Heart left ventricle (tissue), 16 donors: ENCODE measurements around the gene ERCC2. TPM values are rescaled to one million over a fixed set of nuclear protein-coding genes. Genes with fewer than 3 reads are reported as not detected.
A peak's percentile ranks its signal among the peaks of the same experiment; 100 is the strongest.

Source experiments
- ATAC-seq, 4 donors: fragments of 200-7000 bp; cut with Tn5 transposase; one replicate each; pipeline ENCODE4 v1.9.1; 2020 to 2022; ENCODE audit warnings: moderate library complexity in 4 of 4, mild to moderate bottlenecking in 3 of 4, moderate number of reproducible peaks in 1 of 4
- DNase-seq, 5 donors: peaks; one replicate each; pipeline ENCODE4 v3.0.0-alpha.2; 2020
- H3K27ac ChIP-seq, 12 donors: fragments of 200-600 bp; sonication (generic) in 4 of 12; one replicate each; pipeline versions ENCODE4 v1.5.0 to v1.8.0; 2016 to 2022; ENCODE audit warnings: mild to moderate bottlenecking in 2 of 12
- H3K27me3 ChIP-seq, 9 donors: fragments of 200-600 bp; sonication (generic) in 2 of 9; one replicate each; pipeline versions ENCODE4 v1.5.1 to v1.8.0; 2016 to 2022; ENCODE audit warnings: mild to moderate bottlenecking in 3 of 9
- H3K36me3 ChIP-seq, 9 donors: fragments of 200-600 bp; sonication (generic) in 2 of 9; one replicate each; pipeline versions ENCODE4 v1.5.0 to v1.8.0; 2018 to 2022; ENCODE audit warnings: mild to moderate bottlenecking in 2 of 9
- H3K4me1 ChIP-seq, 12 donors: fragments of 200-600 bp; sonication (generic) in 4 of 12; one replicate each; pipeline versions ENCODE4 v1.5.0 to v1.8.0; 2016 to 2022; ENCODE audit warnings: mild to moderate bottlenecking in 3 of 12
- H3K4me3 ChIP-seq, 12 donors: fragments of 200-600 bp; sonication (generic) in 4 of 12; one replicate each; pipeline versions ENCODE4 v1.5.0 to v1.8.0; 2017 to 2022; ENCODE audit warnings: mild to moderate bottlenecking in 9 of 12, moderate library complexity in 4 of 12
- H3K9me3 ChIP-seq, 12 donors: fragments of 200-600 bp; sonication (generic) in 4 of 12; one replicate each; pipeline versions ENCODE4 v1.5.0 to v1.8.0; 2016 to 2022; ENCODE audit warnings: mild to moderate bottlenecking in 1 of 12
- CTCF ChIP-seq, 12 donors: fragments of 200-600 bp; sonication (generic) in 4 of 12; IDR thresholded peaks; one replicate each; pipeline versions ENCODE4 v1.5.0 to v1.8.0; 2018 to 2022; ENCODE audit warnings: antibody characterized with exemption in 12 of 12, mild to moderate bottlenecking in 5 of 12
- POLR2A ChIP-seq, 2 donors: fragments of 450-650 bp; IDR thresholded peaks; one replicate each; pipeline ENCODE4 v1.6.1; 2017; ENCODE audit warnings: antibody characterized with exemption in 2 of 2, mild to moderate bottlenecking in 2 of 2, moderate library complexity in 2 of 2
- WGBS, 4 donors: extraction: QIAGEN DNeasy Blood & Tissue Kit in 2 of 4; methylation state at CpG; one replicate each; pipeline versions ENCODE4 v1.1.5 to v1.1.7; 2013 to 2018; 5-methylcytosine and 5-hydroxymethylcytosine counted together
- intact Hi-C, 10 donors: fragments of 100-400 bp; cut with DNase I; formaldehyde crosslinking; loops; one replicate each; pipeline versions ENCODE4 v1.11.1 to v1.14.2; 2022
- polyA plus RNA-seq, 2 donors: library from polyadenylated mRNA; stranded (reverse); fragments of 200-250 nt; gene quantifications; one replicate each; pipeline ENCODE4 v1.2.3, GENCODE V29; 2013
- total RNA-seq, 9 donors: library from RNA; depleted of rRNA in 2 of 9; stranded (reverse); fragments of >200 nt in 2 of 9; fragmentation: NEBNext Ultra II Directional in 3 of 9; extraction: Animal tissue kit (Norgen Biotek cat#: 25700) in 3 of 9; gene quantifications; one replicate each; pipeline versions ENCODE4 v1.1.0 to v1.2.4, GENCODE V29; 2016 to 2023
- donor health status: ischemic (EF 13 %, LVEDD 7.1; RV severe dilation, severe dysfunction).
- donor health status: healthy with polysubstance abuse.
- donor health status: DM: no; HTN: yes; CAD: no.
- donor health status: DM: no; HTN: no; CAD: no.
- donor health status: ischemic (EF 25% LVEDD 6.9; RV normal size, moderate dysfunction).
- donor health status: ischemic (EF 25% LVEDD 5.7; RV mildly dilated, moderate dysfunction).
- donor health status: healthy.
- donor health status: DM: yes; HTN: yes; CAD: no.
- donor health status: ischemic (EF 35%, LVEDD 5.7; RV mildly dilated, moderate dysfunction).
- donor health status: nonischemic (EF 11% LVEDD 7.7; RV severe dilation, severe dysfunction).
- donor health status: DM: yes; HTN: yes; CAD: no.
- donor health status: PGD.
- donor health status: ischemic (EF 29% LVEDD 5.4; RV normal size, mild dysfunction).
- donor health status: nonischemic (EF 23%, LVEDD 6.1; RV moderate dilation, normal function).

ERCC2 gene
- total and polyA plus RNA-seq, 11 donors: 5.8 to 24.1 (median 12.4) TPM

GRCh38 chr19:45404557-45405434 lies 34.4 kb upstream of the ERCC2 start, which contains the start of gene PPP1R13L:
Gene PPP1R13L (minus strand): TSS chr19:45405069. CDS start chr19:45398318, 6,751 bp downstream.
- ATAC-seq: peak; percentile 62 to 77 (median 68)

DNA sequence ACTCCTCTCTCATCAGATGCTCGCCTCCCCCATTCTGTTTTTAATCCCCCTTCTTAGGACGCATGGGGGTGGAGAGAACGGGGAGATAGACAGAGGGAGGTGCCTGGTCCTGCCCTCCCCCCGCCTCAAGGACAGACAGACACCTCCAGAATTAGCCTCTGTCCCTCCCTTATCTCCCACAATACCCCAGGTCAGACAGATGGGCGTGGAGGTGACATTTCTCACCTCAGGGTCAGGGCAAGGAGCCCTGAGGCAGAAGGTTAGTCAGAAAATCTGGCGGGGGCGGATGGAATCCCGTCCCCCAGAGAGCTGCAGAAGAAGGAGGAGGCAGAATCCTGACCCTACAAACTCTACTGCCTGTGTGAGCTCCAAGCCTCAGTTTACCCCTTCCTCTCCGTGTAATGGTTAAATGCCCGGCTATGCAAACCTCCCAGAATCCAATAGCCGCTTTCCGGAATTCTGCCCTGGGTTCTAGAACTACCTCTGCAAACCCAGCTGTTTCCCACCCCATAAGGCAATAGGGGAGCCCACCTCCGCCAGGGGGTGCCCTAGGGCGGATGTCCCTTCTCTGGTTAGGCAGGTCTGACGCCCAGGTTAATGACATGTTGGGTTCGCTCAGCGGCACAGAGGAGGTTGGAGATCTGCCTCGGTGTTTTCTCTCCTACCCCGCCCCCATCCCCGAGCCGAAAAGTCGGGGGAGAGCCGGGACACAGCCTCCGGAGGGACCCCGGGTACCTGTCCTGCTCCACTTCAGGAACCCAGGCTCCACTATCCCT lies 33.6 kb upstream of the ERCC2 start:
- peak; percentile 62 to 81 (median 77) for DNase-seq
- Histone ChIP-seq H3K36me3 (peaks cover 0 to 8% (median 0%) of the 10 kb centered on the region in 9 donors), H3K9me3 (no peaks in the 10 kb centered on the region), H3K4me1 (peaks cover 3 to 63% (median 44%) of the 10 kb centered on the region in 12 donors), H3K27ac (peak overlapping the region; percentile 87 to 97 (median 93)), H3K4me3 (peak overlapping the region; percentile 47 to 86 (median 70)), H3K27me3 (peaks cover 0 to 19% (median 0%) of the 10 kb centered on the region in 9 donors)
- TF ChIP-seq CTCF (IDR thresholded peaks at IDR 0.05) (peak; percentile 15 to 62 (median 44)), POLR2A (IDR thresholded peaks at IDR 0.05) (no peak)
- intact Hi-C loops: loop anchor here in 1 of 10 donors (10.0 kb wide), 1 partner anchor 361 kb away; the partner anchor contains the start of gene SIX5
- WGBS, 4 donors: 22 to 32% (median 25%) methylated on average over 24 to 25 of the region's 25 CpGs
- peak; percentile 39 to 45 (median 40) for ATAC-seq

More at GRCh38 chr19:45404557-45405434, 34.4 kb upstream of the ERCC2 start, which contains the start of gene PPP1R13L:
- Histone ChIP-seq H3K9me3 (no peaks in the 10 kb centered on the region), H3K4me3 (peak within 1 kb of the TSS; percentile 47 to 86 (median 70)), H3K27ac (peak within 1 kb of the TSS; percentile 87 to 97 (median 93)), H3K27me3 (peaks cover 0 to 19% (median 0%) of the 10 kb centered on the region in 9 donors), H3K36me3 (peaks cover 0 to 13% (median 0%) of the 10 kb centered on the region in 9 donors), H3K4me1 (peaks cover 0 to 65% (median 42%) of the 10 kb centered on the region in 12 donors)
- 3 to 8% (median 5%) methylated on average over 43 to 46 of the region's 46 CpGs for WGBS, 4 donors
- TF ChIP-seq POLR2A (IDR thresholded peaks at IDR 0.05) (peak; percentile 72 to 87), CTCF (IDR thresholded peaks at IDR 0.05) (no peak)
- peak; percentile 88 to 94 (median 92) for DNase-seq
- intact Hi-C loops: loop anchor here in 1 of 10 donors (10.0 kb wide), 1 partner anchor 360 kb away; the partner anchor contains the start of gene SIX5

DNA sequence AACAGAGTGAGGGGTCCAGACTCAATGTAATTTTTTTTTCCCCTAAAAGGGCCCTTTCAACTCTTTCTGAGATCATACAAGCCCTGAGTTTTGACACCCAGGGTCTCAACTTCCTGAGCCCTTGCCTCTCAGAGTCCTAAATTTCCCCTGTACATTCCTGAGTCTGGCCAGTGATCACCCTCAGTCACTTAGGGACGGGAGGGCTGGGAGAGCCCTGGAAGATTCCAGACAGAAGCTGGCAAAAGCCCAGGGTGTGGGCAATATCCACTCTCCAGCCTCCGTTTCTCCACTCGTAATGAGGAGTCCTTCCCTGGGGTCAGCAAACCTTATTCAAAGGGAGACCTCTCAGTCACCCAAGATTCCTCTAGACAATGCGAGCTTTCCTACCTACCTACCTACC lies 32.9 kb upstream of the ERCC2 start:
- 30 to 44% (median 33%) methylated on average over 4 of the region's 4 CpGs for WGBS, 4 donors
- TF ChIP-seq CTCF (IDR thresholded peaks at IDR 0.05): no peak
- H3K4me3 ChIP-seq: peak overlapping the region in 10 of 12 donors; percentile 6 to 86 (median 68)
- intact Hi-C loops: loop anchor here in 1 of 10 donors (10.0 kb wide), 1 partner anchor 362 kb away; the partner anchor contains the start of gene SIX5
- no peaks in the 10 kb centered on the region for H3K9me3 ChIP-seq
- H3K27ac ChIP-seq: peak overlapping the region; percentile 87 to 97 (median 93)
- peaks cover 0 to 7% (median 0%) of the 10 kb centered on the region in 9 donors for H3K36me3 ChIP-seq
- DNase-seq (no peak), ATAC-seq (no peak)
- H3K27me3 ChIP-seq: peaks cover 0 to 19% (median 0%) of the 10 kb centered on the region in 9 donors
- H3K4me1 ChIP-seq: peaks cover 7 to 70% (median 50%) of the 10 kb centered on the region in 12 donors
